Parathyroid adenoma (tissue), 2 donors: ENCODE measurements around the gene PDCL2.

Source experiments
- H2AFZ ChIP-seq: fragments of 300-600 bp; sonication (generic); one replicate; pipeline ENCODE4 v1.7.0; 2017; ENCODE audit warnings: antibody characterized with exemption, mild to moderate bottlenecking
- H3K27ac ChIP-seq: fragments of 300-600 bp; sonication (generic); one replicate; pipeline ENCODE4 v1.7.0; 2017
- H3K27me3 ChIP-seq: fragments of 300-600 bp; sonication (generic); one replicate; pipeline ENCODE4 v1.7.0; 2017; ENCODE audit warnings: low read length; ENCODE audit not compliant: control insufficient read depth, insufficient read depth
- H3K36me3 ChIP-seq: fragments of 300-600 bp; sonication (generic); one replicate; pipeline ENCODE4 v1.7.0; 2017; ENCODE audit warnings: low read length; ENCODE audit not compliant: control insufficient read depth, insufficient read depth
- H3K4me1 ChIP-seq: fragments of 300-600 bp; sonication (generic); one replicate; pipeline ENCODE4 v1.7.0; 2017; ENCODE audit warnings: control low read depth
- H3K4me2 ChIP-seq: fragments of 300-600 bp; sonication (generic); one replicate; pipeline ENCODE4 v1.7.0; 2017; ENCODE audit warnings: low read length
- H3K4me3 ChIP-seq: fragments of 300-600 bp; sonication (generic); one replicate; pipeline ENCODE4 v1.7.0; 2017; ENCODE audit warnings: low read depth, low read length
- H3K79me2 ChIP-seq: fragments of 300-600 bp; sonication (generic); one replicate; pipeline ENCODE4 v1.7.0; 2017; ENCODE audit warnings: control low read depth
- H3K9ac ChIP-seq: fragments of 300-600 bp; sonication (generic); one replicate; pipeline ENCODE4 v1.7.0; 2017; ENCODE audit warnings: mild to moderate bottlenecking
- H3K9me3 ChIP-seq: fragments of 300-600 bp; sonication (generic); one replicate; pipeline ENCODE4 v1.7.0; 2017; ENCODE audit warnings: low read length; ENCODE audit not compliant: control insufficient read depth
- TF ChIP-seq, protein P1 (sequence below): fragments of 300-600 bp; sonication (generic); IDR thresholded peaks from one replicate; pipeline ENCODE4 v1.7.0; 2017; ENCODE audit warnings: antibody characterized with exemption, mild to moderate bottlenecking
- donor health status: primary hyperparathyroidism.

The PDCL2 gene, protein sequence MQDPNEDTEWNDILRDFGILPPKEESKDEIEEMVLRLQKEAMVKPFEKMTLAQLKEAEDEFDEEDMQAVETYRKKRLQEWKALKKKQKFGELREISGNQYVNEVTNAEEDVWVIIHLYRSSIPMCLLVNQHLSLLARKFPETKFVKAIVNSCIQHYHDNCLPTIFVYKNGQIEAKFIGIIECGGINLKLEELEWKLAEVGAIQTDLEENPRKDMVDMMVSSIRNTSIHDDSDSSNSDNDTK

DNA sequence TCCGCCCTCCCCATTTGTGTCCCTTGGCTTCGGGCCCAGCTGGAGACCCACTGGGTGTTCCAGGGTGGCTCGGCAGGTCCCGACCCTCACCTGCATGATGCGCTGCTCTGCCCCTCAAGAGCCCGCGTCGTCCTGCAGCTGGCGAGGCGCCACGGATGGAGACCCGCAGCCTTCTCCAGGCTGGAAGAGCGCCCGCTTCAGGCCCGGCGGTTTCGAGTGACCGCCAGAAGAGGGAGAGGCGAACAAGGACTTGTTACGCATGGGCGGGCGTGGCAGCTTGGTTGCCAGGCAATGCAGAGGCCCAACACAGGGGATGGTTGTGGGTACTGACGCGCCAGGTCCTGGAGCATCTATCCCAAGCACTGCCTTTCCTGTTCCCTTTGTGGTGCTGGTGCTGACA is at the start of gene PDCL2:
PDCL2 (minus strand) TSS at position 232 of the 400 bp plus-strand sequence; CDS start at position 96, 136 bp downstream.
- TF ChIP-seq, protein P1, sequence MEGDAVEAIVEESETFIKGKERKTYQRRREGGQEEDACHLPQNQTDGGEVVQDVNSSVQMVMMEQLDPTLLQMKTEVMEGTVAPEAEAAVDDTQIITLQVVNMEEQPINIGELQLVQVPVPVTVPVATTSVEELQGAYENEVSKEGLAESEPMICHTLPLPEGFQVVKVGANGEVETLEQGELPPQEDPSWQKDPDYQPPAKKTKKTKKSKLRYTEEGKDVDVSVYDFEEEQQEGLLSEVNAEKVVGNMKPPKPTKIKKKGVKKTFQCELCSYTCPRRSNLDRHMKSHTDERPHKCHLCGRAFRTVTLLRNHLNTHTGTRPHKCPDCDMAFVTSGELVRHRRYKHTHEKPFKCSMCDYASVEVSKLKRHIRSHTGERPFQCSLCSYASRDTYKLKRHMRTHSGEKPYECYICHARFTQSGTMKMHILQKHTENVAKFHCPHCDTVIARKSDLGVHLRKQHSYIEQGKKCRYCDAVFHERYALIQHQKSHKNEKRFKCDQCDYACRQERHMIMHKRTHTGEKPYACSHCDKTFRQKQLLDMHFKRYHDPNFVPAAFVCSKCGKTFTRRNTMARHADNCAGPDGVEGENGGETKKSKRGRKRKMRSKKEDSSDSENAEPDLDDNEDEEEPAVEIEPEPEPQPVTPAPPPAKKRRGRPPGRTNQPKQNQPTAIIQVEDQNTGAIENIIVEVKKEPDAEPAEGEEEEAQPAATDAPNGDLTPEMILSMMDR, result no peak
- H3K4me3 ChIP-seq, result no peak within 1 kb of the TSS

DNA sequence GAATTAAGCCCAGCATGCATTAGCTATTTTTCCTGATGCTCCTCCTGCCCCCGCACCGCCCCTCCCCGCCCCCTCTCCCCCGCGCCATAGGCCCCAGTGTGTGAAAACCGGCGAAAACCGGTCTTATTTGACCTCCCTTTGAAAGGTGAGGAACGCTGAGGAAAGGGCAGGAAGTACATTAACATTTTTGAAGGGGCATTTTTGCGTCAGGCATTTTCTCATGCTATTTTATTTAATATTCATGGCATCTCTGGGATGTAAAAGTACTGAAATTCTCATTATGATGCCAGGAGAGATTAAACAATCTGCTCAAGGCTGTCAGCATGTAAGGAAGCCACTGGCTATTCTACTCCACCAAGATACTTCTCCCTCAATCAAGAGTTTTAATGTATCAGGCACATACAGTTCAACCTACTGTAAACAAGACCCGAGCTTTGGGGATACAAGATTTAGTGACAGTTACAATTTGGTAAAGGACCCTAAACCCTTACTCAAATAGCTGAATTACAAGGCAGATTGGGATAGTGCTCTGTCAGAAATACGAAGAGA is 45.3 kb upstream of the PDCL2 start:
- H3K27ac ChIP-seq, result no peak overlapping the region
- H3K27me3 ChIP-seq, result no peaks in the 10 kb centered on the region
- TF ChIP-seq, protein P1, result no peak
- no peak overlapping the region for H2AFZ ChIP-seq
- no peaks in the 10 kb centered on the region for H3K9me3 ChIP-seq
- H3K4me1 ChIP-seq, result no peaks in the 10 kb centered on the region
- no peak overlapping the region for H3K4me2 ChIP-seq
- H3K4me3 ChIP-seq, result no peak overlapping the region
- no peaks in the 10 kb centered on the region for H3K79me2 ChIP-seq
- H3K36me3 ChIP-seq, result no peaks in the 10 kb centered on the region
- H3K9ac ChIP-seq, result no peak overlapping the region

More for the DNA sequence above, at the start of gene PDCL2:
- no peak within 1 kb of the TSS for H3K9ac ChIP-seq
- no peaks in the 10 kb centered on the region for H3K36me3 ChIP-seq
- H3K9me3 ChIP-seq, result no peaks in the 10 kb centered on the region
- H3K4me2 ChIP-seq, result no peak within 1 kb of the TSS
- H3K4me1 ChIP-seq, result no peaks in the 10 kb centered on the region
- no peaks in the 10 kb centered on the region for H3K27me3 ChIP-seq
- H3K79me2 ChIP-seq, result no peaks in the 10 kb centered on the region
- H3K27ac ChIP-seq, result no peak within 1 kb of the TSS
- no peak within 1 kb of the TSS for H2AFZ ChIP-seq

DNA sequence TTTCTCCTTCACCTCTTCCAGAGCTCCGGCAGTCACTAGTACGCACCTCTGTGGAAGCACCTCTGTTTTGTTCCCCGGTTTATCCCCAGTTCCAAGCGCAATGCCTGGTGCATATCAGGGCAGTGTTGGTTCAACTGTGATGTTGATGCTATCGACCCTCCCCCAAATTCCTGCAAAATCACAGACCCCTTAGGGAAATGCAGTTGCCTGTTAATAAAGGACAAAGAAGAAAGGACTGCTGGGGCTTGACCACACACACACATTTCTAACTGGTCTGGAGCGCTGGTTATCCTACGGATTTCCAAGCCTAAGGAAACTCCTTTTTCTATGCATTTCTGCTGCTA is 44.6 kb upstream of the PDCL2 start:
- H2AFZ ChIP-seq, result no peak overlapping the region
- H3K9me3 ChIP-seq, result no peaks in the 10 kb centered on the region
- H3K4me2 ChIP-seq, result peak overlapping the region; percentile 64
- no peaks in the 10 kb centered on the region for H3K36me3 ChIP-seq
- TF ChIP-seq, protein P1, result no peak
- H3K9ac ChIP-seq, result no peak overlapping the region
- no peaks in the 10 kb centered on the region for H3K79me2 ChIP-seq
- no peaks in the 10 kb centered on the region for H3K27me3 ChIP-seq
- H3K4me1 ChIP-seq, result no peaks in the 10 kb centered on the region
- H3K27ac ChIP-seq, result no peak overlapping the region
- H3K4me3 ChIP-seq, result peak overlapping the region; percentile 34

DNA sequence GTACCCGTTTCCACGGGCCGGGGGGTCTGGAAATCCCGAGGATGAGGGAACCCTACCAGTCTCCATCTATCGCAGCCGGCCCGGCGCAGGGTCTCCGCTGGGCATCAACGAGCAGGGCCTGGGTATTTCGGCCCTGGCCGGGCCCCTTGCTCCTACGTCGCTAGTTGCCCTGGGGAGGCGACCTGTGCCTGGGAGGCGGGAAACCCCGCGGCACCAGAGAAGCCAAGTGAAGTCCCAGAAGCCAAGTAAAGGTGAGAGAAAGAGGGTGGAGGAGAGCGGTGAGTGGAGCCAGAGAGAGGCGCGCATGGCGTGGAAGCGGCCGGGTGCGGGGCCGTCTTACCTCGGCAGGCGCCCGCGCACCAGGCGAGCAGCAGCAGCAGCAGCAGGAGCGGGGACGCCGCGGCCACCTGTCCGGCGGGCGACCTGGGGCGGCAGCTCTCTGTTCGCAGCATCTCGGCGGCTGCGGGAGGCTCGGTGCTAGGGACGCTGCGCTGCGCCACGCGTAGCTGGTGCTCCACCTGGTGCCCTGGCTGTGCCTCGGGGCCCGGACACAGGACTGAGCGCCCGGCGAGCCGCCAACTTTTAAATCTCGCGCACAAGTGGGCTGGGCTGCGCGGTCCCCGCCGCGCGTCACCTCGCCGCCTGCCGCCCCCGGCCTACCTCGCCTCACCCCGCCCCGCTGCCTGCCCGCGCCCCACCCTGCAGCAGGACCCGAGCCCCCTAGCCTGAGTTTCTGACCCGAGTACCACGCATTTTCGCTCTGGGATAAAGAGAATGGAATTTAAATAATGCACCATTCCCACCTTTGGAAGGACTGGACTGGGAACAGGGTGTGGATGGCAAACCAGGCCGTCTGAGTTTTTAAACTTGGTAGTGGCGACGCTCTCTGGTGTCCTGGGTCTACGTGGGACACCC is 44.0 kb upstream of the PDCL2 start, which contains the start of gene NMU:
NMU (minus strand) TSS at position 558 of the 915 bp plus-strand sequence; CDS start at position 452, 106 bp downstream.
- no peak within 1 kb of the TSS for H3K27ac ChIP-seq
- no peaks in the 10 kb centered on the region for H3K4me1 ChIP-seq
- H3K27me3 ChIP-seq, result no peaks in the 10 kb centered on the region
- H3K36me3 ChIP-seq, result no peaks in the 10 kb centered on the region
- no peaks in the 10 kb centered on the region for H3K79me2 ChIP-seq
- H3K4me2 ChIP-seq, result peak within 1 kb of the TSS; percentile 64
- TF ChIP-seq, protein P1, result no peak
- no peaks in the 10 kb centered on the region for H3K9me3 ChIP-seq
- no peak within 1 kb of the TSS for H3K9ac ChIP-seq
- H3K4me3 ChIP-seq, result peak within 1 kb of the TSS; percentile 34
- H2AFZ ChIP-seq, result peak within 1 kb of the TSS; percentile 60
